ENCODE data around the gene KIF7. TPM values are rescaled to one million over a fixed set of nuclear protein-coding genes. Genes with fewer than 3 reads are reported as not detected.

The KIF7 gene
- total RNA-seq, 1 donor from 2014 or later = 6.4 TPM

GRCh38 chr15:89681146-89681545, 25.9 kb upstream of the KIF7 start:
- Mint-ChIP-seq H3K9me3 (ENCODE audit: unreplicated experiment) (no peaks in the 10 kb centered on the region), H3K27ac (ENCODE audit: unreplicated experiment) (no peak overlapping the region), H3K4me3 (ENCODE audit: unreplicated experiment) (no peak overlapping the region), H3K27me3 (ENCODE audit: unreplicated experiment) (peaks cover 3% of the 10 kb centered on the region), H3K36me3 (ENCODE audit: low read depth, unreplicated experiment) (no peaks in the 10 kb centered on the region), H3K4me1 (ENCODE audit: unreplicated experiment) (no peaks in the 10 kb centered on the region)
- no peak for TF ChIP-seq CTCF (IDR thresholded peaks at IDR 0.05; ENCODE audit: unreplicated experiment)
- DNase-seq (ENCODE audit: low spot score) = no peak

- H3K9me3 Mint-ChIP-seq (ENCODE audit: unreplicated experiment) = no peaks in the 10 kb centered on the region
- H3K4me1 Mint-ChIP-seq (ENCODE audit: unreplicated experiment) = no peaks in the 10 kb centered on the region
- no peaks in the 10 kb centered on the region for H3K36me3 Mint-ChIP-seq (ENCODE audit: low read depth, unreplicated experiment)
- no peak overlapping the region for H3K4me3 Mint-ChIP-seq (ENCODE audit: unreplicated experiment)
- no peak overlapping the region for H3K27ac Mint-ChIP-seq (ENCODE audit: unreplicated experiment)
- peaks cover 3% of the 10 kb centered on the region for H3K27me3 Mint-ChIP-seq (ENCODE audit: unreplicated experiment)
- TF ChIP-seq CTCF (IDR thresholded peaks at IDR 0.05; ENCODE audit: unreplicated experiment) = no peak
- DNase-seq (ENCODE audit: low spot score) = no peak
Measured at GRCh38 chr15:89680282-89680873, 25.1 kb upstream of the KIF7 start.

- H3K4me3 Mint-ChIP-seq (ENCODE audit: unreplicated experiment) = no peak within 1 kb of the TSS
- H3K27ac Mint-ChIP-seq (ENCODE audit: unreplicated experiment) = no peak within 1 kb of the TSS
- H3K27me3 Mint-ChIP-seq (ENCODE audit: unreplicated experiment) = peaks cover 3% of the 10 kb centered on the region
- no peaks in the 10 kb centered on the region for H3K4me1 Mint-ChIP-seq (ENCODE audit: unreplicated experiment)
- no peaks in the 10 kb centered on the region for H3K9me3 Mint-ChIP-seq (ENCODE audit: unreplicated experiment)
- peaks cover 3% of the 10 kb centered on the region for H3K36me3 Mint-ChIP-seq (ENCODE audit: low read depth, unreplicated experiment)
- no peak for DNase-seq (ENCODE audit: low spot score)
- no peak for TF ChIP-seq CTCF (IDR thresholded peaks at IDR 0.05; ENCODE audit: unreplicated experiment)
Measured at GRCh38 chr15:89679212-89679611, 23.9 kb upstream of the KIF7 start, which contains the start of gene PLIN1. PLIN1 (minus strand) TSS chr15:89679367; CDS start chr15:89677489, 1,878 bp downstream.

- H3K9me3 Mint-ChIP-seq (ENCODE audit: unreplicated experiment) = no peaks in the 10 kb centered on the region
- H3K27ac Mint-ChIP-seq (ENCODE audit: unreplicated experiment) = no peak overlapping the region
- H3K4me1 Mint-ChIP-seq (ENCODE audit: unreplicated experiment) = no peaks in the 10 kb centered on the region
- no peak for DNase-seq (ENCODE audit: low spot score)
- H3K27me3 Mint-ChIP-seq (ENCODE audit: unreplicated experiment) = peaks cover 3% of the 10 kb centered on the region
- no peak overlapping the region for H3K4me3 Mint-ChIP-seq (ENCODE audit: unreplicated experiment)
- TF ChIP-seq CTCF (IDR thresholded peaks at IDR 0.05; ENCODE audit: unreplicated experiment) = no peak
- peaks cover 9% of the 10 kb centered on the region for H3K36me3 Mint-ChIP-seq (ENCODE audit: low read depth, unreplicated experiment)
Measured at GRCh38 chr15:89677381-89677780, 22.1 kb upstream of the KIF7 start.

GRCh38 chr15:89675606-89676005, 20.3 kb upstream of the KIF7 start:
- H3K9me3 Mint-ChIP-seq (ENCODE audit: unreplicated experiment) = no peaks in the 10 kb centered on the region
- H3K27me3 Mint-ChIP-seq (ENCODE audit: unreplicated experiment) = peaks cover 1% of the 10 kb centered on the region
- TF ChIP-seq CTCF (IDR thresholded peaks at IDR 0.05; ENCODE audit: unreplicated experiment) = no peak
- no peaks in the 10 kb centered on the region for H3K4me1 Mint-ChIP-seq (ENCODE audit: unreplicated experiment)
- no peak for DNase-seq (ENCODE audit: low spot score)
- H3K27ac Mint-ChIP-seq (ENCODE audit: unreplicated experiment) = no peak overlapping the region
- H3K4me3 Mint-ChIP-seq (ENCODE audit: unreplicated experiment) = no peak overlapping the region
- peaks cover 9% of the 10 kb centered on the region for H3K36me3 Mint-ChIP-seq (ENCODE audit: low read depth, unreplicated experiment)

All from endothelial cell (in vitro differentiated cells).